ENCODE data around the gene NLE1. TPM values are rescaled to one million over a fixed set of nuclear protein-coding genes. Genes with fewer than 3 reads are reported as not detected.
A peak's percentile ranks its signal among the peaks of the same experiment; 100 is the strongest.
"Not testable (repeated sequence)": the region's sequence is repeated elsewhere in the genome, so short reads cannot be mapped to it uniquely, and the experiment has no call there.

Gene NLE1
- total RNA-seq, 1 experiment from 2014 or later, result 17.8 TPM

DNA sequence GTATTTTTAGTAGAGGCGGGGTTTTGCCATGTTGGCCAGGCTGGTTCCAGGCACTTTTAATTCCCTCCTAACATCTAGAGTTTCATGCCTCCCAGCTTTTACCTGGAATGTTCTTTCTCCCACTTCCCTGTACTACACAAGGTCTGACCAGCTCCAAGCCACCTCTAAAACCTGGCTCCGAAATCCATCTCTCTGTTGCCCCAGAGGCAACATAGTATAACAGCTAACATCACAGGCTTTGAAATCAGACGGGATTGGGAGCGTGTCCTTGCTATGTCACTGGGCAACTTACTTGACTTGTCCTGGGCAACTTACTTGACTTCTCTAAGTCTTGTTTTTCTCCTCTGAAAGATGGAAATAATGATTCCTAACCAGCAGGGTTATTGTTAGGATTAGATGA is 20.7 kb upstream of the NLE1 start:
- no peak for DNase-seq (ENCODE audit: low read depth)

DNA sequence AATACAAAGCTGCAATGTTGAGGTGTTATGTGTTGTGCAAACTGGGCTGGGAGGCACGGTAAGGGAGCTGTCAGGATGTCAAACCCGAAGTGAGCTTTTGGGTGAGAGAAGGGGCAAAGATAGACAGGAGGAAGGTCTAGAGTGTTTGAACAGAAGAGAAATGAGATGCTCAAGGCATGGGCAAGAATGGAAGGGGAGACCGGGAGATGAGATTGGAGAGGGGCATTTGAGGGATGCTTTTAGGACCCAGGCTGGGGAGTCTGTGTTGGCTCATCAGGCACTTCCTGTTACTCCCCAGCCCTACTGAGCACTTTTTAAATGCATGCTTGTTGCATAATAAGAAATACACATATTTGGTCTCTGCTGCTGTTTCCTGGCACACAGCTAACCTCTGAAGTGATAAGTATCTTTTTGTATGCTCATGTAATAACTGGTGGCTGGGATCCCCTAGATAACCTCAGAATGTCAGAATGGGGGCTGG is 19.2 kb upstream of the NLE1 start:
- DNase-seq (ENCODE audit: low read depth), result no peak

DNA sequence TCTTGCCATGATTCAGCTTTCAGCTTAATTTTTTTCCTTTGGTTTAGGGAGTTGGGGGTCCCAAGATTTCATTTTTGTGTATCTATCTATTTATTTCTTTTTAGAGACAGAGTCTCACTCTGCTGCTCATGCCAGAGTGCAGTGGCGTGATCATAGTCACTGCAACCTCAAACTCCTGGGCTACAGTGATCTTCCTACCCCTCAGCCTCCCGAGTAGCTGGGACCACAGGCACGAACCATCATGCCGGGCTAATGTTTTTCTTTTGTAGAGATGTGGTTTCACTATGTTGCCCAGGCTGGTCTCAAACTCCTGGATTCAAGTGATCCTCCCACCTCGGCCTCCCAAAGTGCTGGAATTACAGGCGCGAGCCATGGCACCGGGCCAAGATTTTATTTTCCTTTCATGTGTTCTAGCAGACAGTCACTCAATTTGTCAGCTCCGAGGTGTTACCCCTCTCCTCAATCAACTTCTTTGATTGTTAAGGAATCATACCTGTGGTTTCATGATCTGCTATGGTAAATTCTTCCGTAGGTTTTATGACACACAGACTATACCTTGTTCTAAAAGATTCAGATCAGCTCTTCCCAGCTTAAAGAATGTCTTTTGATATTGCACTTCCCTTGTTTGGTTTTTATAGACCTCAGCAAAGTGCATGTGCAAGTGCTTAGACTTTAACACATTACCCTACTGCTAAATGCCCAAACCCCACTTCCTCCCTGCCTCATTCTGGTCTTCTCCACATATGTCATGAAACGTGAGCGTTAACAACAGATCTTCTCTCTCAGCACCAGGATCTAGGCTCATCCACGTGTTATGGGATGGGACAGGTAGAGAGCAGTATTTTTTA is 18.5 kb upstream of the NLE1 start:
- DNase-seq (ENCODE audit: low read depth), result no peak

DNA sequence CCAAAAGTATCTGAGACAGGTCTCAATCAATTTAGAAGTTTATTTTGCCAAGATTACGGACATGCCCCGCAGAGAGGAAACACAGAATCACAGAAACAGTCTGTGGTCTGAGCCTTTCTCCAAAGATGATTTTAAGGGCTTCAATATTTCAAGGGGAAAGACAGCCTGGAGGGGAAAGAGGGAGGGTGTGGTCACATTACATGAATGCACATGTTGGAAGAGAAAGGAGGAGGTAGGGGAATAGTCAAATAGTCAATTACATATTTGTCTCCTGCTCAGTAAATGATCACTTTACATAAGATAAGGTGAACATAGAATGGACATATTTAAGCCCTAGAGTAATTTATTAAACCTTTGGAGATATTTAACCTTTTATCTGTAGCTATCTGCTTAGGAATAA is 17.8 kb upstream of the NLE1 start:
- no peak for DNase-seq (ENCODE audit: low read depth)

DNA sequence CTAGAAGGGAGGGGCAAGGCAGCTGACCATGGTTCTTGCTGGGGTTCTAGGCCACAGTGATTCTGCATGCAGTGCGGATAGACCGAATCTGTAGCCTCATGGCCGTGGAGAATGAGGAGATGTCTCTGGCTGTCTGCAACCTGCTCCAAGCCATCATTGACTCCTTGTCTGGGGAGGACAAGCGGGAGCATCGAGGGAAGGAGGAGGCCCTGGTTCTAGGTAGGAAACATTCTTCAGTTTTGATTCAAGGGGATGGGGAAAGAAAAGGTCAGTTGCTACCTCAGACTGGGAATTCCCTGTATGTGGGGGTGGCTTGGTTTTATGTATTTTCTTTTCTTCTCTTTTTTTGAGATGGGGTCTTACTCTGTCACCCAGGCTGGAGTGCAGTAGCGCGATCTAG is 13.1 kb upstream of the NLE1 start:
- DNase-seq (ENCODE audit: low read depth), result no peak

DNA sequence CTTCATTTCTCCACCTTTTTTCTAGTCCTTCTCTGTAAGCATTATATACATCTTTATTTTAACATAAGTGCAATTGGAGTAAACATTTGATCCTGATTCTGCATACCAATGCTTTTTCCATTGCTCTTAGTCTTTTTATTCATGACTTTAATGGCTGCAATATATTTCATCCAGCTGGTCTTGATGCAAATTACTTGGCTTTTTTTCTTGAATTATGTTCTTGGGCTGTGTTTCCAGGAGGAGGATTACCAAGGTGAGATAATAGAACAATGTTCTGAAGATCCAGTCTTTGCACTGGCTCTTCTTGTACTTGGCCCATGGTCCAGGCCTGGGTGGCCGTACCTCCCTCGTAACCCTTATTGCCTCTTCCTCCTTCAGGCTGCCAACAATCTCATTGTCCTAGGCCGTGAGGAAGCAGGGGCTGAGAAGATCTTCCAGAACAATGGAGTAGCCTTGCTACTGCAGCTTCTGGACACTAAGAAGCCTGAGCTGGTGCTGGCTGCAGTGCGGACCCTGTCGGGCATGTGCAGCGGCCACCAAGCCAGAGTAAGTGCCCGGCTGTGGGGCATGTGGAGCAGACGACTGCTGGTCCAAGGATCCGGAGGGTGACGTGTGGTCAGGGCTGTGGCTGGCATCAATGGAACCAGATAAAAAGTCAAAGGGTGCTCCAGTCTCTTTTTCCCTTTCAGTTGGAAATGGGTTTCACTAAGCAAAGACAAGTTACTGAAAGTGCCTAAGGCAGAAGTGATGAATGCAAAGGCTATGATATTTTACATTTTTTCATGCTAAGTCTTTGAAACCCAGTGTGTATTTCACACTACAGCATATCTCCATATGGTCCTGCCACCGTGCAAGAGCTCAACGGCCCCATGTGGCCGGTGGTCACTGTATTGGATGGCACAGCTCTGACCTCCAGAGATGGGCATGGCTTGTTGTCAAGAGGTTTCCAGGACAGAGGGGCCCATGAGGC is 12.4 kb upstream of the NLE1 start:
- no peak for DNase-seq (ENCODE audit: low read depth)

DNA sequence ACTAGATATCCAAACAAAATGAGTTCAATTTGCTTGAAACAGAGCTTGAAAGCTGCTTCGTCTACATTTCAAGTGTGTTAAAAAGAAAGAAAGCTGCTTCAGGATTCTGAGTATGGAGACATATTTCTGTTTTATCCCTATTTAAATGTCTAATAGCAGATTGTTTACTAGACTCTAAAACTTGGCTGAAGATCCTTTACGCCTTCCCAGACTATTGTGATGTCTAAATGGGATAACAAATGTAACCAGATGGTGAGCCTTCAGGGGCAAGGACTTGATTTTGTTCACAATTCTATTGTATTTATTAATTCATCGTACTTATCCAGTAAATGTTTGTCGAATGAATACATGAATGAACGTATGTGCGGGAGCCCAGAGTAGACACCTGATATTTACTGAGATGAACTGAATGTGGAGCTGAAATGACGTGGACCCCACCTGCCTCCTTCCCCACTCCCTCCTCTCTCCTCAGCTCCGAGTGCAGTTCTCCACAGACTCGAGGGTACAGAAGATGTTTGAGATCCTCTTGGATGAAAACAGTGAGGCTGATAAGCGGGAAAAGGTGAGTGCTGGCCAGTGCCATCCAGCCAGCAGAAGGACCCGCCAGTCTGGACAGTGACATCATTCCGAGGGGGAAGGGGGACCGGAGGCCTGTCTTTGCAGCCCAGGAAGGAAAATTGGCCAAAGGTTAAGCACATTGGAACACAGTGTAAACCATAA is 10.5 kb upstream of the NLE1 start:
- no peak for DNase-seq (ENCODE audit: low read depth)

DNA sequence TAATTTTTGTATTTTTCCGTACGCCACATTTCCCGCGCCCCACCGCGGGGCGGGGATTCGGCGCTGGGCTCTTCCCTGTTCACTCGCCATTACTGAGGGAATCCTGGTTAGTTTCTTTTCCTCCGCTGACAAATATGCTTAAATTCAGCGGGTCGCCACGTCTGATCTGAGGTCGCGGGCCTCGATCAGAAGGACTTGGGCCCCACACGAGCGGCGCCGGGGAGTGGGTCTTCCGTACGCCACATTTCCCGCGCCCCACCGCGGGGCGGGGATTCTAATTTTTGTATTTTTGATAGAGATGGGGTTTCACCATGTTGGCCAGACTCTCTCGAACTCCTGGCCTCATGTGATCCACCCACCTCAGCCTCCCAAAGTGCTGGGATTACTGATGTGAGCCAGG is 9.0 kb upstream of the NLE1 start:
- DNase-seq (ENCODE audit: low read depth), result not testable (repeated sequence)

DNA sequence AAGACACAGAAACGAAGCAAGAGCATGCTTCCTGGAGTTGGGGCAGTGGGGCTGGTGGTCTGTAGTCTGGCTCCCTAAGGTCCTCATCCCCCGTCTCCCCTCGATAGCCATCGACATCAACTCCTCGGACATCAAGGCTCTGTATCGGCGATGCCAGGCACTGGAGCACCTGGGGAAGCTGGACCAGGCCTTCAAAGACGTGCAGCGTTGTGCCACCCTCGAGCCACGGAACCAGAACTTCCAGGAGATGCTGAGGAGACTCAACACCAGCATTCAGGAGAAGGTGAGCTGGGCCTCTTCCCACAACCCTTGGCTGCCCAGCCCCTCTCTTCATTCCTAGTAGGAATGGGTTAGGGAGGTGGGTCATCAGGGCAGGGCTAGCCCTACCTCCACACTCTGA is 7.8 kb upstream of the NLE1 start:
- no peak for DNase-seq (ENCODE audit: low read depth)

DNA sequence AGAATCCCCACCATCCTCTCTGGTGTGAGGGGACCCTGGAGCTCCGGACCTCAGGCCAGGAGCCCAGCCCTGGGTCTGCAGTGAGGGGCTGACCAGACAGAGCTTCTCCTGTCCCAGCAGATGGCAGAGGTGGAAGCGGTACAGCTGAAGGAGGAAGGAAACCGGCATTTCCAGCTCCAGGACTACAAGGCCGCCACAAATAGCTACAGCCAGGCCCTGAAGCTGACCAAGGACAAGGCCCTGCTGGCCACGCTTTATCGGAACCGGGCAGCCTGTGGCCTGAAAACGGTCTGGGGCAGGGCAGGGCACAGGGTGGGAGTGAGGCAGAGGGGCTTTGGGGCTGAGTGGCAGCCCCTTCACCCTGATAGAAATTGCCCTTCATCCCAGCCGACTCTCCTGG is 6.0 kb upstream of the NLE1 start:
- DNase-seq (ENCODE audit: low read depth), result no peak

DNA sequence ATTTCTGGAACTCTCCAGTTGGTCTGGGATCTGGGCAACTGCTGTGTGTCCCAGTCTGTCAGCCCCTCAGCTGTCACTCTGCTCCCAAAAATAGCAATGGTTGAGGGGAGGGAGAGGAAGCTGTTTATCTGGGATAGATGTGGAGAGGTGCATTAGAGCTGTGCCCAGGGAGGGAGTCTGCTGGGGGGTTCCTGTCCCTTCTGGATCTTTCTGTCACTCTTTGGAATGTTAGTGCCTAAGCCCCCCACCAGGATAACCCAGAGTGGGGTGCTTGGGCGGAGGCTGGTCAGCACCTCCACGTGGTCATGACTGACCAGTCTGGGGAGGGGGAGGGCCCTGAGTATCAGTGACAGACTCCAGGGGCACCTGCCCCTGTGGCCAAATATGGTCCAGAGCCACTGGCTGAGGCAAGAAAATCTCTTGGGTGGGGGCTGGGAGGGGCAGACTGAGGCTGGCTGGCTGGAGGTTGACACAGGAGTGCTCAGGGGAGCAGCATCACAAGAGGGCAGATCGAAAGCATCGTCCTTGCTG is 5.3 kb upstream of the NLE1 start, which contains the start of gene UNC45B:
UNC45B (plus strand) TSS at position 443 of the 531 bp plus-strand sequence. CDS start 447 bp downstream, outside the sequence.
- DNase-seq (ENCODE audit: low read depth), result no peak

DNA sequence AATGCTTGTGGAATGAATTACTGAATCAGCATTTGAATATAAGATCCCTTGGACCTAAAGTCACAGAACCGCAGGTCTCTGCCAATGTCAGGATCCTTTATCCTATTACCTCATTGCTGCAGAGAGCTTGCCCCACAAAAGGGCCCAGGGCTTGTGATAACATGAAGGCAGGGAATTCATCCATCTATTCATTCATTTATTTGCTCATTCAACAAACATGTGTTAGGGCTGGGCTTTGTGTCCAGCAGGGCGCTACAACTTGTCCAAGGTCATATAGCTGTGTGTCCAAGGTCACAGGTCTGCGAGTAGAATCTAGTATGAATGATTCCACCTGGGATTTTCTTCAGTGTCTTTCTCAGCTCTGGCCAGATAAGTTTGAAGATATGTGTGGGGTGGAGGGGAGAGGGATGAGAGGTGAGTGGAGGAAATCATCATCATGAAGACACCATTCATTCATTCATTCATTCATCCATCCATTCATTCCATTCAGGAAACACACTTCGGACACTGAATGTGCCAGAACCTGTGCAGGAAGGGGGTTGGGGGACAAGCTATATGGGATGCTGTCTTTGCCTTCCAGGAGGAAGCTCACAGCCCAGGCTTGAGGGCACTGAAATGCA is 4.2 kb upstream of the NLE1 start:
- DNase-seq (ENCODE audit: low read depth), result no peak

DNA sequence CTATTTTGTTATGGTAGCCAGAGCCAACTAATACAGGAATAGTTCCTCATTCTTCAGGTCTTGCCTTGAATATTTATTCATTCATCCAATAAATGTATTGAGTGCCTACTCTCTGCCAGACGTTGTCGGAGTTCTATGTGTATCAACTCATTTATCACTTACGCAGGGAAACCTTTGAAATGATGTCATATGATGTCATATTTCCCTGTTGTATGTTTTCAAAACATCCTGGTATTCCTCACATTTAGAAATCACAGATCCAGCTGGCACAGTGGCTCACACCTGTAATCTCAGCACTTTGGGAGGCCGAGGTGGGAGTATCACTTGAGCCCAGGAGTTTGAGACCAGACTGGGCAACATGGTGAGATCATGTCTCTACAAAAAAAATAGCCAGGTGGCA is 2.7 kb upstream of the NLE1 start:
- no peak for DNase-seq (ENCODE audit: low read depth)

DNA sequence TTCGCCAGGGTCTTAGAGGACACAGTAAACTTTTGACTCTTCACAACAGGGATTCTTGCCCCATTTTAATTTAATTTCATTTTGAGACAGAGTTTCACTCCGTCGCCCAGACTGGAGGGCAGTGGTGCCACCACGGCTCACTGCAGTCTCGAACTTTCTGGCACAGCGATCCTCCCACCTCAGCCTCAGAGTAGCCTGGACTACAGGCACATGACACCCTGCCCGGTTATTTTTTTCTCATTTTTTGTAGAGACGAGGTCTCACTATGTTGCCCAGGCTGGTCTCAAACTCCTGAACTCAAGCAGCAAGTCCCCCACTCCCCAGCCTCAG is 329 bp upstream of the NLE1 start:
- no peak for DNase-seq (ENCODE audit: low read depth)

DNA sequence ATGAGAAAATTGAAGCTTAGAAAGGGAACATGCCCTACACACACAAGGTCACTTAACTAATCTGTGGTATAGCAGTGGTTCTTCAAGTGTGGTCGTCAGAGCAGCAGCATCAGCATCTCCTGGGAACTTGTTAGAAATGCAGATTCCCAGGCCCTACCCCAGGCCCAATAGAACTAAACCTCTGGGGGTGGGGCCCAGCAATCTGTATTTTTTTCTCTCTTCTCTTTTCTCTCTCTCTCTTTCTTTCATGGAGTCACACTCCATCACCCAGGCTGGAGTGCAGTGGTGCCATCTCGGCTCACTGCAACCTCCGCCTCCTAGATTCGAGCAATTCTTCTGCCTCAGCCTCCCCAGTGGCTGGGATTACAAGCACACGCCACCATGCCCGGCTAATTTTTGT is 3.9 kb downstream of the NLE1 start:
- no peak for DNase-seq (ENCODE audit: low read depth)

DNA sequence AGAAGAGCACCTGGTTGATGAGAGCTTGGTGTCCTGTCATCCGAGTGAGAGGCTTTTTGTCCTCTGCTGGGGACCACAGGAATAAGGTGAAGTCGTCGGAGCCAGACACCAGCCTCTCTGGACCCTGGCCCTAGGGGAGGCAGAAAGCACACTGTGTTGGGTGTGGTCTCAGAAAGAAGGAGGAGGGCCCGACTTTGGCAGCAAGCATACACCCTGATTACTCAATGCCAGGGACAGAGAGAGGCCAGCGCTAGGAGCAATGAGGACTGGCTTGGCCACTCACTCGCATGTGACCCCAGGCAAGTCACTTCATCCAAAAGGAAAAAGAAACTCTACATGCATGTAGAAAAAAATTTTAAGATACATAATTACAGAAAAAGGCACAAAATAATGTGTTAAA is 6.8 kb downstream of the NLE1 start:
- no peak for DNase-seq (ENCODE audit: low read depth)

DNA sequence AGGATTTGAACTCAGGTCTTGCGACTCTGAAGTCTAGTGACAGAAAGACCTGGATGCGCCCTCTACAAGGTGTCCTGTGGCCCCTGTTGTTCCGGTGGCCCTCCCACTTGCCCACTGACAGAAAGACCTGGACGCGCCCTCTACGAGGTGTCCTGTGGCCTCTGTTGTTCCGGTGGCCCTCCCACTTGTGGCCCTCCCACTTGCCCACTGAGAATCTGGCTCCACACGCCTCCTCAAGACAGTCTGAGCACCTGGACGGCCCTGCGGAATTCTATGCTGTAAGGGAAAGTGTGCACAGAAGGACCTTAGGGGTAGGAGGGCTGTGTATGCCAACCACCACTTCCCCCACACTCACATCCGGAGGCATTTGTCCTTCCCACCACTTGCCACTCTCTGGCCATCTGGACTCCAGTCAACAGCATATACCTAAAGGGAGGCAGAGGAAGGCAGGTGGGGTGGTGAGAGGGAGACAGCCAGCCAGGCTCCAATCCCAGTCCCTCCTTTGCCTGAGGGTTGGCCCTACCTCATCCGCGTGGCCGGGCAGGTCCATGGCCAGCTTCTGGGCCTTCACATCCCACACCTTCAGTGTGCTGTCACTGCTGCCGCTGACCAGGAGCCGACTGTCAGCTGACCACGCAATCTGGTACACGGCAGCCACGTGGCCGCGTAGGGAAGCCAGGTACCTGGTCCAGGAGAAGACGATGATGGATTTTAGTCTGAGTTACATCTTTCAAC is 9.1 kb downstream of the NLE1 start:
- DNase-seq (ENCODE audit: low read depth), result no peak

DNA sequence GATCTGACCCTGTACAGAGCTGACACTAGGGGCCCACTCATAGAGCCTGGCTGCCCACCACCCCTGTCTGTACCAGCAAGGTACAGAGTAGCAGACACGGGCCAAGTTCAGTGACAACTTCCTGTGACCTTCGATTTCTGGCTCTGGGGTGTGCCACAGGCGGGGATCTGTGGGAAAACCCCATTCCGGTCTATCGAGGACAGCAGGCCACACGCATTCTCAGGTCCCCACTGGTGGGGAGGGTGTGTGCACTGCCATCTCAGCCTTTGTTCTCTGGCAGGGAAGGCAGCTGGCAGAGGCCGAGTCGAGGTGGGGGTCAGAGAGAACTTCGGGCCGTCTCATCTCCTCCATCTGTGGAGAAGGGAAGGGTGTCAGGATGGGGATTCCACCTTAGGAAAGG is 10.0 kb downstream of the NLE1 start:
- DNase-seq (ENCODE audit: low read depth), result no peak

DNA sequence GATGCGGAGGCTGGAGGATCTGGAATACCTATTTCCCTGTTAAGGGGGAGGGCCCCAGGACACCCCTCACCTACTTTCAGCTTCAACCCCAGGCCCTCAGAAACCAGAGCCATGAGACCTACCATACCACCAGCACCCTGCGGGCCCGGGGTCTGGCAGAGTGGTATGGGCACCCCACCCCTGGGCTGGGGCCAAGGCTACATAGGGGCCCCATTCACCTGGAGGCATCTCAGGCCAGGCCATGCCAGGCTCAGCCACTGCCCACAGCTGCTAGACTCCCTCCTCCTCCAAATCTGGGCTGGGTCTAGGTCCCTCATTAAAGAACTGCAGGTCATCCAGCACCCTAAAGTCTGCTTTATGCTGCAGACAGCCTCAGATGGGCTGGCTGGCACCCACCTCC is 11.7 kb downstream of the NLE1 start:
- DNase-seq (ENCODE audit: low read depth), result no peak

DNA sequence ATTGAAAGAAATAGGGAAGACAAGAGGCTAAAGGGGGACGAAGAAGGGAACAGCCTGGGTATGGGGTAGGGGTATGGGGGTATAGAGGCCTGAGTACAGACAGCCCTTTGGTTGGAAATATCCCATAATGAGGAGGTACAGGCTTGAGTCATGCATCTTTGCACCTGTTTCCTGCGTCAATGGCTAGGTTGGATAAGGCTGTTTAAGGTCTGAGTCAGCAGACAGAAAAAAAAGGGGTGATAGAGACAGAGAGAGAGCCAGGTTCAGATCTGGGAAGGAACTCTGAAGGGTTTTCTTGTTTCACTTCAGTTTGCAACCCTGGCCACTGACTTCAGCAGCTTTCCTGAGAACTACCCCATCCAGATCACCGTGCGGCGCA is 12.1 kb downstream of the NLE1 start:
- DNase-seq (ENCODE audit: low read depth), result peak; percentile 47

All from M059J (cell line).